WTC11 (cell line): ENCODE data around the gene STARD5. TPM values are rescaled to one million over a fixed set of nuclear protein-coding genes. Genes with fewer than 3 reads are reported as not detected.

Source experiments
- ATAC-seq: fragments of 200-7000 bp; cut with Tn5 transposase; 2 replicates; pipeline ENCODE4 v1.10.0; 2021; ENCODE audit warnings: mild to moderate bottlenecking, moderate library complexity
- CTCF ChIA-PET: fragments of 300-600 bp; sonication (Branson Sonifier 250); formaldehyde crosslinking; loops from one replicate; lab custom pipeline; 2021; ENCODE audit warnings: antibody characterized with exemption; lab: Charles Lee
- POLR2A ChIA-PET: fragments of 350-600 bp; sonication (Branson Sonifier 250); formaldehyde crosslinking; loops from one replicate; lab custom pipeline; 2021; ENCODE audit warnings: antibody characterized with exemption; lab: Charles Lee
- DNase-seq: peaks from one replicate; pipeline ENCODE4 v3.0.0; 2021; ENCODE audit warnings: low spot score
- H3K27ac Mint-ChIP-seq: 2 replicates; pipeline ENCODE4 v1.8.0; 2021; ENCODE audit warnings: mixed read lengths
- H3K27me3 Mint-ChIP-seq: 2 replicates; pipeline ENCODE4 v1.8.0; 2021; ENCODE audit warnings: low read depth, mild to moderate bottlenecking, moderate library complexity, mixed read lengths
- H3K36me3 Mint-ChIP-seq: 2 replicates; pipeline ENCODE4 v1.8.0; 2021; ENCODE audit warnings: mixed read lengths
- H3K4me1 Mint-ChIP-seq: 2 replicates; pipeline ENCODE4 v1.8.0; 2022; ENCODE audit warnings: mixed read lengths
- H3K4me3 Mint-ChIP-seq: 2 replicates; pipeline ENCODE4 v1.8.0; 2021; ENCODE audit warnings: mild to moderate bottlenecking, moderate library complexity, mixed read lengths
- H3K9me3 Mint-ChIP-seq: 2 replicates; pipeline ENCODE4 v1.8.0; 2021; ENCODE audit warnings: mixed read lengths
- CREM ChIP-seq: sonication (generic); formaldehyde crosslinking; IDR thresholded peaks from 2 replicates; pipeline ENCODE4 v1.8.1; 2022; ENCODE audit warnings: mild to moderate bottlenecking, missing genetic modification reagents, moderate library complexity
- CTCF ChIP-seq: fragments of 200-600 bp; IDR thresholded peaks from 2 replicates; pipeline ENCODE4 v1.8.0; 2022; ENCODE audit warnings: antibody characterized with exemption
- E2F5 ChIP-seq: sonication (generic); formaldehyde crosslinking; IDR thresholded peaks from 2 replicates; pipeline ENCODE4 v1.8.1; 2022; ENCODE audit warnings: mild to moderate bottlenecking, moderate library complexity, missing genetic modification reagents
- EMX1 ChIP-seq: fragments of 250-450 bp; sonication (Bioruptor Pico); IDR thresholded peaks from 2 replicates; pipeline ENCODE4 v1.8.0; 2021; ENCODE audit warnings: mild to moderate bottlenecking
- FOXJ3 ChIP-seq: sonication (generic); formaldehyde crosslinking; IDR thresholded peaks from 2 replicates; pipeline ENCODE4 v1.9.0; 2021; ENCODE audit warnings: missing genetic modification reagents, mild to moderate bottlenecking, borderline replicate concordance
- FOXK1 ChIP-seq: sonication (generic); formaldehyde crosslinking; IDR thresholded peaks from 2 replicates; pipeline ENCODE4 v1.8.0; 2022; ENCODE audit warnings: mild to moderate bottlenecking, moderate library complexity, missing genetic modification reagents
- GTF2I ChIP-seq: fragments of 250-450 bp; sonication (Bioruptor Pico); conservative IDR thresholded peaks from 2 replicates; pipeline ENCODE4 v1.4.0; 2021; ENCODE audit warnings: mild to moderate bottlenecking
- IRF1 ChIP-seq: sonication (generic); formaldehyde crosslinking; IDR thresholded peaks from 2 replicates; pipeline ENCODE4 v1.8.0; 2023; ENCODE audit warnings: missing genetic modification reagents
- IRF2 ChIP-seq: sonication (generic); formaldehyde crosslinking; IDR thresholded peaks from 2 replicates; pipeline ENCODE4 v1.8.0; 2022; ENCODE audit warnings: low read depth, missing genetic modification reagents, borderline replicate concordance
- KAT7 ChIP-seq: sonication (generic); formaldehyde crosslinking; IDR thresholded peaks from 2 replicates; pipeline ENCODE4 v1.8.1; 2023; ENCODE audit warnings: missing genetic modification reagents, mild to moderate bottlenecking, borderline replicate concordance
- MXD4 ChIP-seq: fragments of 250-450 bp; sonication (Bioruptor Pico); IDR thresholded peaks from 2 replicates; pipeline ENCODE4 v1.8.0; 2021; ENCODE audit warnings: mild to moderate bottlenecking, moderate library complexity, borderline replicate concordance
- NFYB ChIP-seq: sonication (generic); formaldehyde crosslinking; conservative IDR thresholded peaks from 2 replicates; pipeline ENCODE4 v1.8.0; 2022; ENCODE audit warnings: low read depth, missing genetic modification reagents
- NR1H2 ChIP-seq: sonication (generic); formaldehyde crosslinking; IDR thresholded peaks from 2 replicates; pipeline ENCODE4 v1.9.0; 2021; ENCODE audit warnings: mild to moderate bottlenecking, moderate library complexity, missing genetic modification reagents
- NR3C1 ChIP-seq: sonication (generic); formaldehyde crosslinking; conservative IDR thresholded peaks from 2 replicates; pipeline ENCODE4 v1.8.1; 2023; ENCODE audit warnings: low read depth, mild to moderate bottlenecking, missing genetic modification reagents
- OVOL2 ChIP-seq: fragments of 250-450 bp; sonication (Bioruptor Pico); IDR thresholded peaks from 2 replicates; pipeline ENCODE4 v1.9.0; 2021; ENCODE audit warnings: mild to moderate bottlenecking, borderline replicate concordance
- TCF7 ChIP-seq: sonication (generic); formaldehyde crosslinking; IDR thresholded peaks from 2 replicates; pipeline ENCODE4 v1.8.0; 2022; ENCODE audit warnings: mild to moderate bottlenecking, low read depth, missing genetic modification reagents, moderate library complexity
- ZNF232 ChIP-seq: sonication (generic); formaldehyde crosslinking; IDR thresholded peaks from 2 replicates; pipeline ENCODE4 v1.8.0; 2022; ENCODE audit warnings: mild to moderate bottlenecking, missing genetic modification reagents
- ZNF281 ChIP-seq: sonication (generic); formaldehyde crosslinking; IDR thresholded peaks from 2 replicates; pipeline ENCODE4 v1.8.0; 2023; ENCODE audit warnings: mild to moderate bottlenecking, missing genetic modification reagents
- ZNF423 ChIP-seq: fragments of 250-450 bp; sonication (Bioruptor Pico); IDR thresholded peaks from 2 replicates; pipeline ENCODE4 v2.1.2; 2022; ENCODE audit warnings: mild to moderate bottlenecking, moderate library complexity
- ZNF512 ChIP-seq: sonication (generic); formaldehyde crosslinking; IDR thresholded peaks from 2 replicates; pipeline ENCODE4 v1.8.1; 2022; ENCODE audit warnings: missing genetic modification reagents, borderline replicate concordance
- total RNA-seq: library from RNA; stranded (reverse); gene quantifications from 3 replicates; pipeline ENCODE4 v1.2.3, GENCODE V29; 2021

STARD5 gene
- total RNA-seq, 1 experiment from 2014 or later: 6.8 TPM

- ChIA-PET POLR2A (no interaction called here), CTCF (no interaction called here)
- Mint-ChIP-seq H3K4me1 (no peaks in the 10 kb centered on the region), H3K27me3 (no peaks in the 10 kb centered on the region; the same call in 1 of the 2 replicates), H3K36me3 (peaks cover 15% of the 10 kb centered on the region), H3K27ac (no peak overlapping the region), H3K9me3 (no peaks in the 10 kb centered on the region), H3K4me3 (no peak overlapping the region)
- ATAC-seq (no peak), DNase-seq (no peak)
- TF ChIP-seq CREM: no peak
- no peak for TF ChIP-seq FOXJ3
- TF ChIP-seq NFYB (CRISPR knock-in tag): no peak
- TF ChIP-seq ZNF232 (CRISPR knock-in tag): no peak
- no peak for TF ChIP-seq E2F5 (CRISPR knock-in tag)
- TF ChIP-seq KAT7 (CRISPR knock-in tag): no peak
- no peak for TF ChIP-seq ZNF512 (CRISPR knock-in tag)
- TF ChIP-seq IRF1 (CRISPR knock-in tag): no peak
Observed at GRCh38 chr15:81312790-81313543, 11.0 kb downstream of the STARD5 start.

- no peak for ATAC-seq
- peaks cover 15% of the 10 kb centered on the region for H3K36me3 Mint-ChIP-seq
- TF ChIP-seq ZNF423 (CRISPR knock-in tag) (no peak), NR3C1 (CRISPR knock-in tag) (no peak), NR1H2 (no peak), EMX1 (no peak), IRF1 (CRISPR knock-in tag) (no peak), TCF7 (CRISPR knock-in tag) (no peak), OVOL2 (no peak), MXD4 (CRISPR knock-in tag) (no peak), IRF2 (CRISPR knock-in tag) (no peak), ZNF281 (CRISPR knock-in tag) (no peak), CTCF (no peak), GTF2I (CRISPR knock-in tag) (no peak), FOXK1 (no peak)
- TF ChIP-seq, all 79 proteins: peak for 0
- H3K27ac Mint-ChIP-seq: no peak overlapping the region
- no peak for DNase-seq
- CTCF ChIA-PET: no interaction called here
- H3K4me3 Mint-ChIP-seq: no peak overlapping the region
- no peaks in the 10 kb centered on the region for H3K9me3 Mint-ChIP-seq
- H3K27me3 Mint-ChIP-seq: no peaks in the 10 kb centered on the region; the same call in 1 of the 2 replicates
- POLR2A ChIA-PET: no interaction called here
- no peaks in the 10 kb centered on the region for H3K4me1 Mint-ChIP-seq
Observed at GRCh38 chr15:81311752-81312464, 12.0 kb downstream of the STARD5 start.
